ENCODE results near the gene ANKRD39. TPM values are rescaled to one million over a fixed set of nuclear protein-coding genes. Genes with fewer than 3 reads are reported as not detected.

Gene ANKRD39
- total RNA-seq, 1 donor from 2014 or later: 31.9 TPM

DNA sequence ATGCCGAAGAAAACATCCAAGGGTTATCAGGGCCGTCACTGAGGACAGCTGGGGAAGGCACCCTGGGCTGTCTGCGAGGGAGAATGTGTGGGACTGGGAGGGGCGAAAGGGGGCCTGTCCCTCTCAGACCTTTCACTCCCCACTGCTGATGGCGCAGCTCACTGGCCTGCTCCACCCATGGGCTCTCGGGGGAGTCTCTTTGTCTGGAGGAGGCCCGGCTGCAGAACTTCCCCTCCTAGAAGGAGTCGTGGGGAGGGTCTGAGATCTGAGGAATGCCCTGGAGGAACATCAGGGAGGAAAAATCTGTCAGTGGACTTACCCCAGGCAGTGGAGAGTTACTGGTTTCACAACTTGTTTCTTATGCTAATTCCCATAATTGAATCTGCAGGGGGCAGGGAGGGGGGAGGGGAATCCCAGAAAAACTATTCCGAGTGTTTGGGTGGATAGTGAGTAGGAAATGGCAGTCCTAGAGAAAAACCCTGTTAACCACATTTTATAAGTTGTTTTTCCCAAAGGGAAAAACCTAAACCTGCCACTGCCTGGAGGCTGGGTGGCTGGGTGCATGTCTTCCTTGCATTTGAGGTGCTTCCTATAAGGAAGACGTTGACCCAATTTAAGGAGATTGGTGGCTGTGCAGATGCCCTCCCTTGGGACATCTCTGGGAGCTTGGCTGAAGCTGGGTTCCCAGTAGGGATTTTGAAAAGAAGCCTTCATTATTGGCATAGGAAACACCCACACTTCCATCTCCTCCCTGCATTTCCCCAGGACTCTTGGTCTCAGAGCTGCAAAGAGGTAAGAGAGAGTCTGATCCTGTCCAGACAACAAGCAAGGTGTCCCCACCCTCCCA lies 23.8 kb upstream of the ANKRD39 start:
- H3K4me3 ChIP-seq (ENCODE audit: low read depth, low read length): no peak overlapping the region
- TF ChIP-seq, protein P1, sequence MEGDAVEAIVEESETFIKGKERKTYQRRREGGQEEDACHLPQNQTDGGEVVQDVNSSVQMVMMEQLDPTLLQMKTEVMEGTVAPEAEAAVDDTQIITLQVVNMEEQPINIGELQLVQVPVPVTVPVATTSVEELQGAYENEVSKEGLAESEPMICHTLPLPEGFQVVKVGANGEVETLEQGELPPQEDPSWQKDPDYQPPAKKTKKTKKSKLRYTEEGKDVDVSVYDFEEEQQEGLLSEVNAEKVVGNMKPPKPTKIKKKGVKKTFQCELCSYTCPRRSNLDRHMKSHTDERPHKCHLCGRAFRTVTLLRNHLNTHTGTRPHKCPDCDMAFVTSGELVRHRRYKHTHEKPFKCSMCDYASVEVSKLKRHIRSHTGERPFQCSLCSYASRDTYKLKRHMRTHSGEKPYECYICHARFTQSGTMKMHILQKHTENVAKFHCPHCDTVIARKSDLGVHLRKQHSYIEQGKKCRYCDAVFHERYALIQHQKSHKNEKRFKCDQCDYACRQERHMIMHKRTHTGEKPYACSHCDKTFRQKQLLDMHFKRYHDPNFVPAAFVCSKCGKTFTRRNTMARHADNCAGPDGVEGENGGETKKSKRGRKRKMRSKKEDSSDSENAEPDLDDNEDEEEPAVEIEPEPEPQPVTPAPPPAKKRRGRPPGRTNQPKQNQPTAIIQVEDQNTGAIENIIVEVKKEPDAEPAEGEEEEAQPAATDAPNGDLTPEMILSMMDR (conservative IDR thresholded peaks at IDR 0.05; ENCODE audit: low read depth, low read length): no peak
- DNase-seq (ENCODE audit: low read depth): no peak

DNA sequence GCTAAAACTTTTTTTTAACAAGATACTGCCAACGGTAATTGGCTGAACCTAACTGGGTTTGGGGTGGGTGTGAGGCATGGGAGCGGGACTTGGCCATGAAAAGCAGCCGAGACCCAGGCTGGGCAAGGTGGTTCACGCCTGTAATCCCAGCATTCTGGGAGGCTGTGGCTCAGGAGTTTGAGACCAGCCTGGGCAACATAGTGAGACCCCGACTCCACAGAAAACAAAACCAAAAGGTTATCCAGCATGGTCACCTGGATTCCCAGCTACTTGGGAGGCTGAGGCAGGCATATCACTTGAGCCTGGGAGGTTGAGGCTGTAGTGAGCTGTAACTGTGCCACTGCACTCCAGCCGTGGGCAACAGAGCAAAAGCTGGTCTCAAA lies 23.1 kb upstream of the ANKRD39 start:
- H3K4me3 ChIP-seq (ENCODE audit: low read depth, low read length): no peak overlapping the region
- TF ChIP-seq, protein P1 (conservative IDR thresholded peaks at IDR 0.05; ENCODE audit: low read depth, low read length): no peak
- no peak for DNase-seq (ENCODE audit: low read depth)

DNA sequence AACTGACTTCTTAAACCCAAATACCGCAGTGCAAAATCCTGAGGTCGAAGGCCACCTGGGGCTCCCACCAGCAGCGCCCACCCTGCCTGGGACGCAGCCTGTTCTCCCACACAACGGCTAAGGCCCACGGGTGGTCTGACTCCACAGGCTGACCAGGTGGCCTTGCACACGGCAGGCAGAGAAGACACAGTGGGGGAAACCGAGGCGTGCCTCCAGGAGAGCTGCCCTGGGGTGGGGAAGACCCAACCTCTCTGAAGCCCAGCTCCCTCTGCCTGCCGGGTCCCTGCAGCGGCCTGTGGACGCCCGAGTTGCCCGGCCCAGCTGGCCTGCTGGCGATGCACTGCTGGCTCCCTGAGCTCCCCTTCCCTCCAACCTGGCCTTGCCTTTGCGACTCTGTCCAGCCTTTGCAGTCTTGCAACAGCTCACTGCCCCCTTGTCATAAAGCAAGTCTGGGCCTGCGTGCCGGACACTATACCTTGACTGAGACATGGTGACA lies 21.8 kb upstream of the ANKRD39 start:
- TF ChIP-seq, protein P1 (conservative IDR thresholded peaks at IDR 0.05; ENCODE audit: low read depth, low read length): no peak
- H3K4me3 ChIP-seq (ENCODE audit: low read depth, low read length): no peak overlapping the region

DNA sequence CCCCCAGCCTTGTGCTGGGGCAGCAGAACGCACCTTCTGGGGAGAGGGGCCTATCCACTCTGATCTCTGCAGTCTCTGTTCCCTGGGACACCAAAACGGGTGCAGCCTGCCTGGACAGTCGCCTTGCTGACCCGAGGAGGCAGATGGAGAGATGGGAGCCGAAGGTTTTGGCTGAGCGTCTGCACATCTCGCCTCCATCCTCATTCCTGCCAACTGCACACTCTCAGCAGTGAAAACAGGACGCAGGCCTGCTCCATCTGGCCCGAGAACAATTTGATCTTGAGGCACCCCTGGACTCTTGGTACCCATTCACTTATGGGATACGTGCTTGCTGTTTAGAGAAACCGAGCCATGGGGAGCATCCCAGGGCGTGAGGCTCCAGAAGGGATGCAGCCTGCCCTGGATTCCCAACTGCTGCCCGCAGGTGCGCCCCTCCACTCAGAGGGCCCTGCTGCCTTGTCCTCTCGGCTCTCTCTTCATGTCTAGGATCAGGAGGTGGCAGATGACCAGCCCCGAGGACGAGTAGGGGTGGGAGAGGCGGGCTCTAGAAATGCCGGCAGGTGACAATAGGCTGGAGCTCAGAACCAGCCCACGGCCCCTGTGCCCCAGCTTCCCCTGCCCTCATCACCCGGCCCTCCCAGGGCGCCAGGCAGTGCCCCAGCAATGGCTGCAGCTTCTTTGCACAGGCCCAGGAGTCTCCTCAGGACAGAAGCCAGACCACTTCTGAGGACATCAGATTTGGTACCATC lies 21.2 kb upstream of the ANKRD39 start:
- DNase-seq (ENCODE audit: low read depth): no peak
- no peak overlapping the region for H3K4me3 ChIP-seq (ENCODE audit: low read depth, low read length)
- TF ChIP-seq, protein P1 (conservative IDR thresholded peaks at IDR 0.05; ENCODE audit: low read depth, low read length): no peak

More for the DNA sequence above, 21.8 kb upstream of the ANKRD39 start:
- DNase-seq (ENCODE audit: low read depth): no peak

DNA sequence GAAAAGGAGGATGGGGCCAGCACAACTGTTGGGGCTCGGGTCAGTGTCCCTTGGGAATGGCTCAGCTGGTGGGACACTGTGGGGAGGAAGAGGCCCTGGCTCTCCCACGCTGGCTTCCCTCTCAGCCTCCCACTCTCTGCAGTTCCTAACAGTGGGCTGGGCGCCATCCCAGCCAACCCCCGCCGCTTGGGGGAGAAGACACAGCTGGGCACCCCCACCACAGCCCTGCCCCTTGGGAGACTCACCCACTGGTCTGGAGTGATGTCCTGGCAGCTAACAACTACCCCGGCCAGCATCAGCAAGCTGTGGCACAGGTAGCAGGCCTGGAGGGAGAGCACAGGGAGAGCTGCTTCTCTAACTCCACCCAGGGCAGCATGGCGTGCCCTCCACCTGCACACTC lies 20.4 kb upstream of the ANKRD39 start:
- DNase-seq (ENCODE audit: low read depth): no peak
- no peak overlapping the region for H3K4me3 ChIP-seq (ENCODE audit: low read depth, low read length)
- TF ChIP-seq, protein P1 (conservative IDR thresholded peaks at IDR 0.05; ENCODE audit: low read depth, low read length): no peak

DNA sequence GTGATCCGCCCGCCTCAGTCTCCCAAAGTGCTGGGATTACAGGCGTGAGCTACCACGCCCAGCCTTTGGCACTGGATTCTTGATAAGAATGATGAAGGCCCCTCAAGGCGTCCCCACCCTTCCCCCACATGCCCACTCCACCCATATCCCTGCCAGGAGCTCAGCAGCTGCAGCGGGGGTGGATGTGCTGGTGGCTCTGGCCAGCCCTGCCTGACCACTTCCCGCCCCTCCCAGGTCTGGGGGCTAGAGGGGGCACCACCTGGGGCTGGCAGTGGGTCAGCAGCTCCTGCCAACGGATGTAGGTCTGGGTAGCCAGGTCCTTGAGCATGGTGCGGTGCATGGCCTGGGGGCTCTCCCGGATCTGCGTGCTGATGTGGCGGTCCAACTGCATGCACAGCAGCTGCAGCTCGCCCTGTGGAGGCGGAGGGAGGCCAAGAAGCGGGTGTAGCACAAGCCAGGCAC lies 19.8 kb upstream of the ANKRD39 start:
- TF ChIP-seq, protein P1 (conservative IDR thresholded peaks at IDR 0.05; ENCODE audit: low read depth, low read length): no peak
- H3K4me3 ChIP-seq (ENCODE audit: low read depth, low read length): no peak overlapping the region
- no peak for DNase-seq (ENCODE audit: low read depth)

All from epithelial cell of proximal tubule (primary cell).